Breast epithelium (tissue), 4 donors: ENCODE measurements around the gene KLF7. TPM values are rescaled to one million over a fixed set of nuclear protein-coding genes. Genes with fewer than 3 reads are reported as not detected.

Source experiments
- DNase-seq, 2 donors: peaks; one replicate each; pipeline ENCODE4 v3.0.0-alpha.2; 2019; ENCODE audit warnings: low spot score in 2 of 2
- H3K27ac ChIP-seq, 2 donors: fragments of 200-600 bp; sonication (generic) in 1 of 2; one replicate each; pipeline ENCODE4 v1.5.1; 2016 to 2019; ENCODE audit warnings: mild to moderate bottlenecking in 1 of 2
- H3K27me3 ChIP-seq, 2 donors: fragments of 200-600 bp; sonication (generic) in 1 of 2; one replicate each; pipeline versions ENCODE4 v1.5.1 to v1.6.0; 2017 to 2019; ENCODE audit warnings: control low read depth in 1 of 2, mild to moderate bottlenecking in 1 of 2
- H3K36me3 ChIP-seq: fragments of 200-600 bp; one replicate; pipeline ENCODE4 v1.5.1; 2019
- H3K4me1 ChIP-seq, 2 donors: fragments of 200-600 bp; sonication (generic); one replicate each; pipeline ENCODE4 v1.5.1; 2016 to 2019; ENCODE audit warnings: control low read depth in 1 of 2
- H3K4me3 ChIP-seq, 3 donors: fragments of 200-600 bp; sonication (generic); 1 replicate in 2 of 3; 2 replicates in 1 of 3; pipeline ENCODE4 v1.5.1; 2016 to 2019; ENCODE audit warnings: mild to moderate bottlenecking in 3 of 3, moderate library complexity in 2 of 3
- H3K9me3 ChIP-seq, 2 donors: fragments of 200-600 bp; sonication (generic) in 1 of 2; one replicate each; pipeline ENCODE4 v1.5.1; 2016 to 2019; ENCODE audit warnings: control low read depth in 1 of 2
- POLR2A ChIP-seq: fragments of 450-650 bp; IDR thresholded peaks from one replicate; pipeline ENCODE4 v1.6.1; 2016; ENCODE audit warnings: antibody characterized with exemption, mild to moderate bottlenecking, moderate library complexity
- POLR2AphosphoS5 ChIP-seq, 3 donors: sonication (generic); formaldehyde crosslinking; IDR thresholded peaks; one replicate each; pipeline ENCODE4 v1.6.1; 2017; ENCODE audit warnings: antibody characterized with exemption in 3 of 3
- intact Hi-C: fragments of 100-400 bp; cut with DNase I; formaldehyde crosslinking; loops from one replicate; pipeline ENCODE4 v1.15.1; 2023; ENCODE audit warnings: low total_unique reads
- total RNA-seq, 3 donors: library from RNA; depleted of rRNA; stranded (reverse); fragments of >200 nt; gene quantifications; one replicate each; pipeline ENCODE4 v1.1.0, GENCODE V29; 2016
- TF ChIP-seq, protein P1 (sequence below), 3 donors: fragments of 450-650 bp; IDR thresholded peaks; one replicate each; pipeline ENCODE4 v1.5.1; 2016 to 2017; ENCODE audit warnings: antibody characterized with exemption in 3 of 3, mild to moderate bottlenecking in 3 of 3, moderate library complexity in 3 of 3

Gene KLF7
- total RNA-seq, 3 donors from 2014 or later = 21.0 to 40.7 (median 37.3) TPM

GRCh38 chr2:207103132-207103531, 62.6 kb downstream of the KLF7 start:
- Histone ChIP-seq H3K4me3 (no peak overlapping the region), H3K27me3 (no peaks in the 10 kb centered on the region), H3K27ac (no peak overlapping the region), H3K36me3 (no peaks in the 10 kb centered on the region), H3K9me3 (no peaks in the 10 kb centered on the region), H3K4me1 (no peaks in the 10 kb centered on the region)
- intact Hi-C loops = no loop called here
- TF ChIP-seq, protein P1, sequence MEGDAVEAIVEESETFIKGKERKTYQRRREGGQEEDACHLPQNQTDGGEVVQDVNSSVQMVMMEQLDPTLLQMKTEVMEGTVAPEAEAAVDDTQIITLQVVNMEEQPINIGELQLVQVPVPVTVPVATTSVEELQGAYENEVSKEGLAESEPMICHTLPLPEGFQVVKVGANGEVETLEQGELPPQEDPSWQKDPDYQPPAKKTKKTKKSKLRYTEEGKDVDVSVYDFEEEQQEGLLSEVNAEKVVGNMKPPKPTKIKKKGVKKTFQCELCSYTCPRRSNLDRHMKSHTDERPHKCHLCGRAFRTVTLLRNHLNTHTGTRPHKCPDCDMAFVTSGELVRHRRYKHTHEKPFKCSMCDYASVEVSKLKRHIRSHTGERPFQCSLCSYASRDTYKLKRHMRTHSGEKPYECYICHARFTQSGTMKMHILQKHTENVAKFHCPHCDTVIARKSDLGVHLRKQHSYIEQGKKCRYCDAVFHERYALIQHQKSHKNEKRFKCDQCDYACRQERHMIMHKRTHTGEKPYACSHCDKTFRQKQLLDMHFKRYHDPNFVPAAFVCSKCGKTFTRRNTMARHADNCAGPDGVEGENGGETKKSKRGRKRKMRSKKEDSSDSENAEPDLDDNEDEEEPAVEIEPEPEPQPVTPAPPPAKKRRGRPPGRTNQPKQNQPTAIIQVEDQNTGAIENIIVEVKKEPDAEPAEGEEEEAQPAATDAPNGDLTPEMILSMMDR (IDR thresholded peaks at IDR 0.05) = no peak
- no peak for TF ChIP-seq POLR2AphosphoS5 (IDR thresholded peaks at IDR 0.05)
- no peak for TF ChIP-seq POLR2A
- no peak for DNase-seq

- no peak overlapping the region for H3K27ac ChIP-seq
- H3K4me1 ChIP-seq = no peaks in the 10 kb centered on the region
- no peak overlapping the region for H3K4me3 ChIP-seq
- DNase-seq = no peak
- intact Hi-C loops = no loop called here
- TF ChIP-seq POLR2AphosphoS5 (IDR thresholded peaks at IDR 0.05) = no peak
- TF ChIP-seq, protein P1 (IDR thresholded peaks at IDR 0.05) = no peak
- TF ChIP-seq POLR2A = no peak
- no peaks in the 10 kb centered on the region for H3K27me3 ChIP-seq
- no peaks in the 10 kb centered on the region for H3K36me3 ChIP-seq
- H3K9me3 ChIP-seq = no peaks in the 10 kb centered on the region
Observed at GRCh38 chr2:207101984-207102383, 63.8 kb downstream of the KLF7 start.

- Histone ChIP-seq H3K4me1 (no peaks in the 10 kb centered on the region), H3K27ac (no peak overlapping the region), H3K4me3 (no peak overlapping the region), H3K27me3 (no peaks in the 10 kb centered on the region), H3K36me3 (no peaks in the 10 kb centered on the region), H3K9me3 (no peaks in the 10 kb centered on the region)
- DNase-seq = no peak
- no peak for TF ChIP-seq POLR2A
- no peak for TF ChIP-seq POLR2AphosphoS5 (IDR thresholded peaks at IDR 0.05)
- TF ChIP-seq, protein P1 (IDR thresholded peaks at IDR 0.05) = no peak
- intact Hi-C loops = no loop called here
Observed at GRCh38 chr2:207097278-207097677, 68.5 kb downstream of the KLF7 start.

DNA sequence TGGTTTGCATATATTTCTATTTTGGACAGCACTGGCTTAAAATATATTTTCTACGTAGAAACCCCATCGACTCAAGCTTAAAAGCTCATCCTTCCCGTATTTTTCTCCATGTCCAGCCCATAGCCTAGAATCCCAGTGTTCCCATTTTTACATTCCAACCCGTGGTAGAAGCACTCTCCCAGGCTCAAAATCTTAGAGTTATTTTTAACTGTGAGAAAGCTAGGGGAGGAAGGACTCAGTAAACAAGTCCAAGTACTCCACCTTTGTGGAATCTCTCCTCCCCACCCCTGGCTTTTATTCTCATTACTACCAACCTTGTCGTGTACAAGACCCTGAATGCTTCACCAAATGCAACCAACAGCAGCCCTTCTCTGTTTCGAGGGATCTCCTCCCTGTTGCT, 69.8 kb downstream of the KLF7 start:
- intact Hi-C loops = no loop called here
- no peak for DNase-seq
- no peak for TF ChIP-seq POLR2A
- TF ChIP-seq, protein P1 (IDR thresholded peaks at IDR 0.05) = no peak
- no peak for TF ChIP-seq POLR2AphosphoS5 (IDR thresholded peaks at IDR 0.05)
- no peaks in the 10 kb centered on the region for H3K4me1 ChIP-seq
- H3K9me3 ChIP-seq = no peaks in the 10 kb centered on the region
- no peak overlapping the region for H3K4me3 ChIP-seq
- no peaks in the 10 kb centered on the region for H3K27me3 ChIP-seq
- no peak overlapping the region for H3K27ac ChIP-seq
- H3K36me3 ChIP-seq = no peaks in the 10 kb centered on the region

- no peaks in the 10 kb centered on the region for H3K27me3 ChIP-seq
- TF ChIP-seq, protein P1 (IDR thresholded peaks at IDR 0.05) = no peak
- TF ChIP-seq POLR2A (no peak), POLR2AphosphoS5 (IDR thresholded peaks at IDR 0.05) (no peak)
- H3K4me1 ChIP-seq = no peaks in the 10 kb centered on the region
- no peak overlapping the region for H3K27ac ChIP-seq
- no peaks in the 10 kb centered on the region for H3K9me3 ChIP-seq
- no peak for DNase-seq
- intact Hi-C loops = no loop called here
- H3K4me3 ChIP-seq = no peak overlapping the region
- H3K36me3 ChIP-seq = no peaks in the 10 kb centered on the region
Observed at GRCh38 chr2:207093234-207093633, 72.5 kb downstream of the KLF7 start.
